GM23338 (cell line): Measurements from ENCODE around the gene C1orf56. TPM values are rescaled to one million over a fixed set of nuclear protein-coding genes. Genes with fewer than 3 reads are reported as not detected.

ENCODE experiments used
- ATAC-seq: fragments of 200-7000 bp; cut with Tn5 transposase; 3 replicates; pipeline ENCODE4 v1.9.1; 2020
- DNase-seq: peaks from one replicate; pipeline ENCODE4 v3.0.0-alpha.2; 2015; ENCODE audit warnings: low spot score
- H2AFZ ChIP-seq: fragments of 200-600 bp; sonication (generic); 2 replicates; pipeline ENCODE4 v1.8.0; 2016; ENCODE audit warnings: antibody characterized with exemption, mild to moderate bottlenecking, moderate library complexity
- H3F3A ChIP-seq: fragments of 200-600 bp; sonication (generic); replicated peaks from 2 replicates; pipeline ENCODE4 v1.8.0; 2017; ENCODE audit warnings: antibody characterized with exemption, mixed run types, low read depth
- H3K27ac ChIP-seq: fragments of 200-600 bp; sonication (generic); 2 replicates; pipeline ENCODE4 v1.6.1; 2016; ENCODE audit warnings: low read depth
- H3K27me3 ChIP-seq: fragments of 200-600 bp; sonication (generic); 2 replicates; pipeline ENCODE4 v1.8.0; 2016; ENCODE audit warnings: mild to moderate bottlenecking, mixed run types, moderate library complexity; ENCODE audit not compliant: insufficient read depth
- H3K36me3 ChIP-seq: fragments of 200-600 bp; sonication (generic); 2 replicates; pipeline ENCODE4 v1.8.0; 2016; ENCODE audit warnings: mild to moderate bottlenecking; ENCODE audit not compliant: insufficient read depth
- H3K4me1 ChIP-seq: fragments of 200-600 bp; sonication (generic); 2 replicates; pipeline ENCODE4 v1.8.0; 2016; ENCODE audit warnings: mild to moderate bottlenecking, moderate library complexity; ENCODE audit not compliant: insufficient read depth
- H3K4me2 ChIP-seq: fragments of 200-600 bp; sonication (generic); 2 replicates; pipeline ENCODE4 v1.7.1; 2017; ENCODE audit warnings: mixed run types
- H3K4me3 ChIP-seq: fragments of 200-600 bp; sonication (generic); 2 replicates; pipeline ENCODE4 v1.6.1; 2016; ENCODE audit warnings: mixed run types
- H3K79me2 ChIP-seq: fragments of 200-600 bp; sonication (generic); replicated peaks from 2 replicates; pipeline ENCODE4 v1.8.0; 2017; ENCODE audit warnings: mild to moderate bottlenecking; ENCODE audit not compliant: insufficient read depth
- H3K9me2 ChIP-seq: fragments of 200-600 bp; sonication (generic); 2 replicates; pipeline ENCODE4 v1.8.0; 2017; ENCODE audit not compliant: insufficient read depth
- H4K20me1 ChIP-seq: fragments of 200-600 bp; sonication (generic); replicated peaks from 2 replicates; pipeline ENCODE4 v1.8.0; 2017; ENCODE audit warnings: mild to moderate bottlenecking; ENCODE audit not compliant: insufficient read depth
- H3K27ac Mint-ChIP-seq: 2 replicates; pipeline ENCODE4 v1.8.0; 2020; ENCODE audit warnings: inconsistent platforms, mild to moderate bottlenecking, moderate library complexity, mixed read lengths
- H3K27me3 Mint-ChIP-seq: 3 replicates; pipeline ENCODE4 v1.8.0; 2022; ENCODE audit warnings: low read depth, mild to moderate bottlenecking, moderate library complexity, mixed read lengths, inconsistent platforms; ENCODE audit not compliant: insufficient read depth, poor library complexity
- H3K36me3 Mint-ChIP-seq: 3 replicates; pipeline ENCODE4 v1.8.0; 2021; ENCODE audit warnings: low read depth, mild to moderate bottlenecking, inconsistent platforms, moderate library complexity, mixed read lengths
- H3K4me1 Mint-ChIP-seq: 3 replicates; pipeline ENCODE4 v1.8.0; 2020; ENCODE audit warnings: mild to moderate bottlenecking, inconsistent platforms, mixed read lengths
- H3K4me3 Mint-ChIP-seq: 3 replicates; pipeline ENCODE4 v1.8.0; 2021; ENCODE audit warnings: moderate library complexity, mild to moderate bottlenecking, inconsistent platforms, mixed read lengths
- H3K9me3 Mint-ChIP-seq: 3 replicates; pipeline ENCODE4 v1.8.0; 2020; ENCODE audit warnings: moderate library complexity, mild to moderate bottlenecking, inconsistent platforms, mixed read lengths
- ETS1 ChIP-seq: IDR thresholded peaks from 2 replicates; pipeline ENCODE4 v1.6.1; 2016; ENCODE audit warnings: antibody characterized with exemption
- EZH2 ChIP-seq: fragments of 200-600 bp; sonication (generic); IDR thresholded peaks from one replicate; pipeline ENCODE4 v1.8.0; 2017; ENCODE audit warnings: antibody characterized with exemption, mild to moderate bottlenecking, low read depth; ENCODE audit not compliant: unreplicated experiment
- REST ChIP-seq: IDR thresholded peaks from one replicate; pipeline ENCODE4 v1.6.1; 2018; ENCODE audit warnings: antibody characterized with exemption; ENCODE audit not compliant: unreplicated experiment
- STAT1 ChIP-seq: IDR thresholded peaks from one replicate; pipeline ENCODE4 v1.6.1; 2016; ENCODE audit warnings: antibody characterized with exemption; ENCODE audit not compliant: unreplicated experiment
- ZNF462 ChIP-seq: fragments of 250-450 bp; sonication (Bioruptor Pico); IDR thresholded peaks from 2 replicates; pipeline ENCODE4 v1.5.0; 2020; ENCODE audit warnings: mild to moderate bottlenecking, moderate library complexity
- polyA plus RNA-seq: library from polyadenylated mRNA; unstranded; fragments of >200 nt; fragmentation: Nextera tagmentation; extraction: Ambion mirVana; gene quantifications from 2 replicates; pipeline ENCODE4 v1.2.1, GENCODE V29; 2016
- total RNA-seq: library from RNA; depleted of rRNA; stranded (reverse); fragments of >200 nt; shearing (Covaris generic); gene quantifications from 2 replicates; pipeline ENCODE4 v1.2.3, GENCODE V29; 2014

Gene C1orf56
- total and polyA plus RNA-seq, 2 experiments from 2014 or later, result 3.9 to 27.8 TPM

GRCh38 chr1:151007853-151008243 lies 39.7 kb upstream of the C1orf56 start:
- Histone ChIP-seq H3K4me1 (peaks cover 25% of the 10 kb centered on the region), H3K4me3 (peak overlapping the region; percentile 84), H3K36me3 (no peaks in the 10 kb centered on the region), H2AFZ (peak overlapping the region; percentile 83), H3K4me2 (peak overlapping the region; percentile 78), H3K27me3 (no peaks in the 10 kb centered on the region), H3F3A (peaks cover 10% of the 10 kb centered on the region; the same call in 1 of the 2 replicates), H3K27ac (peak overlapping the region; percentile 73), H3K9me2 (no peaks in the 10 kb centered on the region), H3K79me2 (peaks cover 15% of the 10 kb centered on the region), H4K20me1 (no peaks in the 10 kb centered on the region; the same call in 1 of the 2 replicates)
- TF ChIP-seq ZNF462 (CRISPR knock-in tag) (no peak), EZH2 (no peak), STAT1 (no peak), REST (no peak), ETS1 (no peak)
- no peak for ATAC-seq
- Mint-ChIP-seq H3K27me3 (peaks cover 19% of the 10 kb centered on the region), H3K4me3 (peak overlapping the region; percentile 94), H3K36me3 (no peaks in the 10 kb centered on the region; the same call in 2 of the 3 replicates), H3K9me3 (no peaks in the 10 kb centered on the region), H3K4me1 (peaks cover 36% of the 10 kb centered on the region), H3K27ac (peak overlapping the region; percentile 96)
- peak; percentile 26 for DNase-seq
